ENCODE measurements around the gene COMMD3.

Gene COMMD3

GRCh38 chr10:22369434-22370072 lies 53.4 kb downstream of the COMMD3 start:
- no peak for DNase-seq (ENCODE audit: extremely low read depth, low read depth)
- no peak overlapping the region for H3K4me3 ChIP-seq (replicated peaks; ENCODE audit: low read depth, low read length)
- TF ChIP-seq CTCF (IDR thresholded peaks at IDR 0.05; ENCODE audit: low read depth, low read length, missing control alignments): no peak

All from HFF-Myc (cell line).